Upper lobe of left lung (tissue), 6 donors: Measurements from ENCODE around the gene LOC128125822.

Experiments
- ATAC-seq, 2 donors: fragments of 200-7000 bp; cut with Tn5 transposase; one replicate each; pipeline ENCODE4 v1.9.1; 2022; ENCODE audit warnings: mild to moderate bottlenecking in 2 of 2, moderate library complexity in 2 of 2; ENCODE audit not compliant: low FRiP score in 2 of 2
- DNase-seq, 2 donors: peaks; one replicate each; pipeline ENCODE4 v3.0.0-alpha.2; 2019 to 2020
- H3K27ac ChIP-seq, 4 donors: fragments of 200-600 bp; sonication (generic); one replicate each; pipeline ENCODE4 v1.5.1; 2016 to 2019
- H3K27me3 ChIP-seq, 4 donors: fragments of 200-600 bp; sonication (generic); one replicate each; pipeline ENCODE4 v1.5.1; 2017 to 2019
- H3K36me3 ChIP-seq, 4 donors: fragments of 200-600 bp; sonication (generic); one replicate each; pipeline ENCODE4 v1.5.1; 2016 to 2019
- H3K4me1 ChIP-seq, 4 donors: fragments of 200-600 bp; sonication (generic); one replicate each; pipeline ENCODE4 v1.5.1; 2018 to 2019
- H3K4me3 ChIP-seq, 4 donors: fragments of 200-600 bp; sonication (generic); one replicate each; pipeline ENCODE4 v1.5.1; 2017 to 2019; ENCODE audit warnings: mild to moderate bottlenecking in 2 of 4, moderate library complexity in 1 of 4
- H3K9me3 ChIP-seq, 4 donors: fragments of 200-600 bp; sonication (generic); one replicate each; pipeline ENCODE4 v1.5.1; 2018 to 2019
- EP300 ChIP-seq, 4 donors: sonication (generic); formaldehyde crosslinking; IDR thresholded peaks; one replicate each; pipeline ENCODE4 v1.5.1; 2017; ENCODE audit warnings: antibody characterized with exemption in 4 of 4, control low read depth in 2 of 4
- POLR2A ChIP-seq, 4 donors: fragments of 450-650 bp; IDR thresholded peaks; one replicate each; pipeline ENCODE4 v1.5.1; 2016 to 2017; ENCODE audit warnings: antibody characterized with exemption in 4 of 4, mild to moderate bottlenecking in 2 of 4
- POLR2AphosphoS5 ChIP-seq, 2 donors: sonication (generic); formaldehyde crosslinking; IDR thresholded peaks; one replicate each; pipeline ENCODE4 v1.5.1; 2017; ENCODE audit warnings: antibody characterized with exemption in 2 of 2
- WGBS, 2 donors: methylation state at CpG; one replicate each; pipeline ENCODE4 v1.1.5; 2017 to 2018; 5-methylcytosine and 5-hydroxymethylcytosine counted together
- TF ChIP-seq, protein P1 (sequence below), 6 experiments: fragments of 450-650 bp in 4 of 6; fragments of 200-600 bp in 2 of 6; sonication (generic) in 2 of 6; IDR thresholded peaks; one replicate each; pipeline ENCODE4 v1.5.1; 2016 to 2019; ENCODE audit warnings: antibody characterized with exemption in 6 of 6
- donor health status: DM: no; HTN: no; CAD: no; lungs with moderate emphysema.
- donor health status: DM: no; HTN: yes; CAD: no; lungs with severe emphysema.

The LOC128125822 gene

DNA sequence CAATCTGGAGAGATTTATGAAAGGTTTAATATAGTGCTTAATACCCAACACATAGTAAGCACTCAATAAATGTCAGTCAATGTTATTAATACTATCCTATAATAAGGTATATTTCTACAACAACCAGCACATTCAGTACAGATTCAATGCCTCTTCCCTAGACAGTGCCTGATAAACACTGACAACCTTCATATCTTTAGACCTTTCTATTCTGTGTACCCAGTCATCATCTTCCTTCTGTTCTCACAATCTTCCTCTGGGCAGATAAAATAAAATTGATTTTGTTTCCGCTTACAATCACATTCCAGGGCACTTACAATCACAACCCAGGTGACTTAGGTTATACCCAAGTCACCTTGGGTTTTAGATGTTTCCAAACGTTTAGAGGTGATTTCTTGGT, 11.0 kb upstream of the LOC128125822 start:
- DNase-seq, result no peak
- Histone ChIP-seq H3K4me1 (no peaks in the 10 kb centered on the region), H3K36me3 (no peaks in the 10 kb centered on the region), H3K4me3 (no peak overlapping the region), H3K9me3 (no peaks in the 10 kb centered on the region), H3K27me3 (no peaks in the 10 kb centered on the region), H3K27ac (no peak overlapping the region)
- TF ChIP-seq POLR2AphosphoS5 (IDR thresholded peaks at IDR 0.05) (no peak), EP300 (IDR thresholded peaks at IDR 0.05) (no peak), POLR2A (IDR thresholded peaks at IDR 0.05) (no peak)
- 62 to 69% methylated on average over 2 of the region's 2 CpGs for WGBS, 2 donors
- no peak for ATAC-seq

DNA sequence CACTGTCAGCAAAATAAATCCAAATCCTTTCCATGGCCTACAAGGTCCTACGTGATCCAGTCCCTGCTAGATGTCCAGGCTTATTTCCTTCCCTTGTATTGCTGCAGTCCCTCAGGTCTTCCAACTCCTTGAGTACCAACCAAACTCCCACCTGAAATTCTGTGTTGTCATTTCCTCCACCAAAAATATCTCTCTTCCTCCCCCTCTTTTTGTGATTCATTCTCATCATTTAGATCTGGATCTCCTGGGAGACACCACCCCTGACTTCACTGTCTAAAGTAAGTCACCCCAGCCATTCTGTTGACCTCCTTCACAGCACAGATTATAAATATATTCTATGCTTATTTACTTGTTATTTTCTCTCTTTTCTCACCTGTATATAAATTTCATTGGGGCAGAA, 9.0 kb upstream of the LOC128125822 start:
- no peak overlapping the region for H3K27ac ChIP-seq
- no peak overlapping the region for H3K4me3 ChIP-seq
- no peaks in the 10 kb centered on the region for H3K36me3 ChIP-seq
- H3K4me1 ChIP-seq, result peaks cover 0 to under 1% (median 0%) of the 10 kb centered on the region in 4 donors
- no peak for ATAC-seq
- no peaks in the 10 kb centered on the region for H3K9me3 ChIP-seq
- WGBS, 2 donors, result 95 to 96% methylated on average over 1 of the region's 1 CpG
- no peak for TF ChIP-seq POLR2AphosphoS5 (IDR thresholded peaks at IDR 0.05)
- no peak for TF ChIP-seq EP300 (IDR thresholded peaks at IDR 0.05)
- no peak for TF ChIP-seq POLR2A (IDR thresholded peaks at IDR 0.05)
- TF ChIP-seq, protein P1, sequence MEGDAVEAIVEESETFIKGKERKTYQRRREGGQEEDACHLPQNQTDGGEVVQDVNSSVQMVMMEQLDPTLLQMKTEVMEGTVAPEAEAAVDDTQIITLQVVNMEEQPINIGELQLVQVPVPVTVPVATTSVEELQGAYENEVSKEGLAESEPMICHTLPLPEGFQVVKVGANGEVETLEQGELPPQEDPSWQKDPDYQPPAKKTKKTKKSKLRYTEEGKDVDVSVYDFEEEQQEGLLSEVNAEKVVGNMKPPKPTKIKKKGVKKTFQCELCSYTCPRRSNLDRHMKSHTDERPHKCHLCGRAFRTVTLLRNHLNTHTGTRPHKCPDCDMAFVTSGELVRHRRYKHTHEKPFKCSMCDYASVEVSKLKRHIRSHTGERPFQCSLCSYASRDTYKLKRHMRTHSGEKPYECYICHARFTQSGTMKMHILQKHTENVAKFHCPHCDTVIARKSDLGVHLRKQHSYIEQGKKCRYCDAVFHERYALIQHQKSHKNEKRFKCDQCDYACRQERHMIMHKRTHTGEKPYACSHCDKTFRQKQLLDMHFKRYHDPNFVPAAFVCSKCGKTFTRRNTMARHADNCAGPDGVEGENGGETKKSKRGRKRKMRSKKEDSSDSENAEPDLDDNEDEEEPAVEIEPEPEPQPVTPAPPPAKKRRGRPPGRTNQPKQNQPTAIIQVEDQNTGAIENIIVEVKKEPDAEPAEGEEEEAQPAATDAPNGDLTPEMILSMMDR (IDR thresholded peaks at IDR 0.05), result no peak
- no peaks in the 10 kb centered on the region for H3K27me3 ChIP-seq
- no peak for DNase-seq

DNA sequence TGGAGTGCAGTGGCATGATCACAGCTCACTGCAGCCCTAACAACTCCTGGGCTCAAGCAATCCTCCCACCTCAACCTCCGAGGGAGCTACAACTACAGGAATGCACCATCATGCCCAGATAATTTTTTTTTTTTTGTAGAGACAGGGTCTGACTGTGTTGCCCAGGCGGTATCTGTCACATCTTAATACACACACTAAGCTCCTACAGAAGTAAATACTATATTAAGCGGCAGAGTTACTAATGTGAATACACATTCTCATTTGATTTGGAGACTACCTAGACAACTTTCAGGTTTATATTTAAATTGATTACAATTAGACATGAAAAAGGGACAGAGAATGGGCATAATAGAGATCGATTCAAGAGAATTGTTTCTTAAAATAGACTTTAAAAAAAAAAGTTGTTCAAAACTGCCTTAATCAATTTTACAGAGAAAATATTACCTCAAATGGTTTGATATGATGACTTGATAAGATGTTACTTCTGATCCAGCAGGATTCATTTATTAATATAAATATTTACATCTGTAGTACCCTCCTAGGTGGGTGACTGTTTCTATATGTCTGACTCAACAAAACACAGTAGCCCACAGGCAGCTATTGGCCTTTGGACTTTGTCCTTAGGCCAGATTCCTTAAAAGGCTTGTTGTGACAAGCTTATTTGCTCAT, 7.1 kb upstream of the LOC128125822 start:
- DNase-seq (no peak), ATAC-seq (no peak)
- WGBS, 2 donors, result 83 to 90% methylated on average over 4 of the region's 4 CpGs
- TF ChIP-seq POLR2AphosphoS5 (IDR thresholded peaks at IDR 0.05), result no peak
- no peak for TF ChIP-seq EP300 (IDR thresholded peaks at IDR 0.05)
- TF ChIP-seq, protein P1 (IDR thresholded peaks at IDR 0.05), result no peak
- TF ChIP-seq POLR2A (IDR thresholded peaks at IDR 0.05), result no peak
- H3K9me3 ChIP-seq, result no peaks in the 10 kb centered on the region
- no peak overlapping the region for H3K4me3 ChIP-seq
- no peak overlapping the region for H3K27ac ChIP-seq
- H3K4me1 ChIP-seq, result peaks cover 0 to 4% (median 0%) of the 10 kb centered on the region in 4 donors
- H3K27me3 ChIP-seq, result no peaks in the 10 kb centered on the region
- H3K36me3 ChIP-seq, result no peaks in the 10 kb centered on the region

DNA sequence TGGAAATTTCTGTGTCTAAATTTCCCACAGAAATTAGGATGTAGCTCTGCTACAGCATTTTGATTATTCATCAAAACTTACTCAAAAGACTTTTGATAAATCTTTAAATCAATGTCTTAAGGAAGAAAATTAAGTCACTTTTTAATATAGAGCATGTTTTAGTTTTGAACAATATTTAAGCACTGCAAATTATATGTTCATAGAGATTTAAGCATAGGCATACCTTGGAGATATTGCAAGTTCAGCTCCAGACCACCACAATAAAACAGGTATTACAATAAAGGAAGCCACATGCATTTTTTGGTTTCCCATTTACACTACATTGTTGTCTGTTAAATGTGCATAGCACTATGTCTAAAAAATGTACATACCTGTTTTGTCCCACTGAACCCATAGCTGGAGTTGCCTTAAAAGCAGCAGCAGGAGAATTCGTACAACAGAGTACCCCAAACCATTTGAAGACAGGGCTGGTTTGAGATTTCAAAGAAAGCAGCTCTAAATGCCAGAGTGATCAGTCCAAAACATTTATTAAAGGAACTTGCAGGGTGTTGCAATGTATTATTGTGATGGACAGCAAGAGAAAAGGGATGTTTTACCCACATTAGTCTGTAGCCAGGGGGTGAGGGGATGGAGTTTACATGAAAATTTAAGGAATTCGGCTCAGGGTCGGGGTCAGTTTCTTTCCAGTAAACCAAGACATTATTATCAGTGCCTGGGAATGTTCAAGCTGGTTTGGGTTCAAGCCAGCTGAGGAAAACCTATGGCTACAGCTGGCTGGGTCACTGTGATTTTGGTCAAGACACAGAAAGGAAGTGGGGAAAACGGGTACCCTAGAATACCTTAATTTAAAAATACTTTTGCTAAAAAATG, 6.3 kb upstream of the LOC128125822 start:
- Histone ChIP-seq H3K4me1 (peaks cover 0 to 4% (median 0%) of the 10 kb centered on the region in 4 donors), H3K4me3 (no peak overlapping the region), H3K27ac (no peak overlapping the region), H3K36me3 (no peaks in the 10 kb centered on the region), H3K27me3 (no peaks in the 10 kb centered on the region), H3K9me3 (no peaks in the 10 kb centered on the region)
- TF ChIP-seq POLR2A (IDR thresholded peaks at IDR 0.05), result no peak
- no peak for ATAC-seq
- 59 to 67% methylated on average over 4 of the region's 4 CpGs for WGBS, 2 donors
- no peak for DNase-seq

DNA sequence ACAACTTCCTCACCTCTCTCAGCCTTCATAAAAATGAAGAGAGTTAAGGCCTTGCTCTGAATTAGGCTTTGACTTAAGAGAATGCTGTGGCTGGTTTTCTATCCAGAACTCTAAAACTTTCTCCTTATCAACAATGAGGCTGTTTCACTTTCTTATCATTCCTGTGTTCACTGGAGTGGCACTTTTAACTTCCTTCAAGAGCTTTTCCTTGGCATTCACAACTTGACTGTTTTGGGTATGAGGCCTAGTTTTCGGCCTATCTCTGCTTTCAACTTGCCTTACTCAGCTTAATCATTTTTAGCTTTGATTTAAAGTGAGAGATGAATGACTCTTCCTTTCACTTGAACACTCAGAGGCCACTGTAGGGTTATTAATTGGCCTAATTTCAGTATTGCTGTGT, 4.3 kb upstream of the LOC128125822 start:
- no peak for ATAC-seq

More for the DNA sequence above, 4.3 kb upstream of the LOC128125822 start:
- H3K27me3 ChIP-seq, result no peaks in the 10 kb centered on the region
- no peaks in the 10 kb centered on the region for H3K9me3 ChIP-seq
- no peaks in the 10 kb centered on the region for H3K36me3 ChIP-seq
- H3K4me3 ChIP-seq, result no peak overlapping the region
- peak overlapping the region in 3 of 4 donors; percentile 21 to 45 (median 36) for H3K27ac ChIP-seq
- H3K4me1 ChIP-seq, result peaks cover 4 to 7% (median 5%) of the 10 kb centered on the region in 4 donors
- DNase-seq, result no peak
- TF ChIP-seq, protein P1 (IDR thresholded peaks at IDR 0.05), result no peak
- TF ChIP-seq EP300 (IDR thresholded peaks at IDR 0.05), result peak in 1 of 4 donors; percentile 33
- WGBS, 2 donors, result 73 to 74% methylated on average over 1 of the region's 1 CpG
